ENCODE results near the gene SLC9A9. TPM values are rescaled to one million over a fixed set of nuclear protein-coding genes. Genes with fewer than 3 reads are reported as not detected.

Gene SLC9A9
- total RNA-seq, 1 donor from 2014 or later = 1.2 TPM

DNA sequence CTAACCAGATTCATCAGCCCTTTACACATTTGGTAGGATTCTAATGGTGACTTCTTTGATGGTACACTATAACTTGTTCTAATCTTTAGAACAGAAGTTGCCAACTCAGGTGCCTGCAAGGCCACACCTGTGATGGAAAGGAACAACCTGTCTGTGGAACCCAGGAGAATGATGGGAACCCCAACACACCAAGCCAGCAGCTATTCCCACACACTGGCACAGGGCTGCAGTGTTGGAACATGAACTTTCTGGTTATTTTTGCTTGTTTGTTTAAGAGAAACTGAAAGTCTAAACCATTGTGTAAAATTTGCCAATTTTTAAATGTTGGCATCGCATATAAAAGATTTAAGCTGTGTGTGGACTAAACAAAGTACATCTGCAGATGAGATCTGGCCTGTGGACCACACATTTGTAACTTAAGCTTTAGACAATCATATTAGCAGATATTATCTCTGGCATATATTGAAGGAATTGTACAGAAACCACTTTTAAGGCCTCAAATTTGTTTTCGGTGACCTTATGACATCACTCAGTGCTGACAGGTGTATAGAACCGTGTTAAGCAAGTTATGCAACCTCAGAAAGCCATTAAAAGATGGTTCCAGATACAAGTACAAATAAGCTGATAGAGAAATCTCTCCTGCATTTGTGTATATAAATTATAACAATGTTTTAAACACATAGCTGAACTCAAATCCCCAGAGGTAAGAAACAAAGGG is 242.9 kb downstream of the SLC9A9 start:
- DNase-seq (ENCODE audit: extremely low read depth, low read depth, low spot score) = no peak

GRCh38 chr3:143604402-143605185 is 243.7 kb downstream of the SLC9A9 start:
- DNase-seq (ENCODE audit: extremely low read depth, low read depth, low spot score) = no peak

GRCh38 chr3:143603774-143604173 is 244.5 kb downstream of the SLC9A9 start:
- no peak for DNase-seq (ENCODE audit: extremely low read depth, low read depth, low spot score)

DNA sequence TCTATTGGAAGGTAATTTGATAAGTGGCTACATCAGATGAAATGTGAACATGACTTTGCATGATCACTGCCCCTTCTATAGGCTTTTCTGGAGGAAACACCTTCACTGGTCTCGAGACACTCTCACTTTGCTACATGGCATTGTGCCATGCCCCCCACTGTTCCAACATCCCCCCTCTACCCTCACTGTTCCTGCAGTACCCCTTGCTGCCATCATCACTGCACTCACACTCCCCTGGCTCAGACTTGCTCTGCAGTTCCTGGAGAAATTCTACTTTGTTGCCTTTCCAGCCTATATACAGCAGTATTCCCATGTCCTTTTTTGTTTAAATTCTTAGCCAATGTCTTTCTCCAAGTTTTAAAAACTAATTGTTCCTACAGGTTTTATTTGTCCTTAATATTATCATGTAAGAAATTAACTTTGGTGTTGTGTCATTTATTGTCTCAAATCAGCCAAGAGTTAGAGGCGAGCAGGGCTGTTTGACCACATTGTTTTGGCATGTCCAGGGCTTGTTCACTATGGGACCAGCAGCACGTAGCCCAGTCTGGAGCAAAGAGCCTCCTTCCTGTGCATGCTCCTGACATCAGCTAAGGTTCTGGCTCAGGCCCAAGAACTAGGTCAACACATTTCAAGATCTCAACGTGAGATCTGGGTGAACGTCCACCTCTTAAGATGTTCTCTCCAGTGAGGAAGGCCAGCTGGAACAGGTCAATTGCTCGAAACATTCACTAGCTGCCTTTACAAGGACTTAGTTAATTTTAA is 246.4 kb downstream of the SLC9A9 start:
- DNase-seq (ENCODE audit: extremely low read depth, low read depth, low spot score) = no peak

DNA sequence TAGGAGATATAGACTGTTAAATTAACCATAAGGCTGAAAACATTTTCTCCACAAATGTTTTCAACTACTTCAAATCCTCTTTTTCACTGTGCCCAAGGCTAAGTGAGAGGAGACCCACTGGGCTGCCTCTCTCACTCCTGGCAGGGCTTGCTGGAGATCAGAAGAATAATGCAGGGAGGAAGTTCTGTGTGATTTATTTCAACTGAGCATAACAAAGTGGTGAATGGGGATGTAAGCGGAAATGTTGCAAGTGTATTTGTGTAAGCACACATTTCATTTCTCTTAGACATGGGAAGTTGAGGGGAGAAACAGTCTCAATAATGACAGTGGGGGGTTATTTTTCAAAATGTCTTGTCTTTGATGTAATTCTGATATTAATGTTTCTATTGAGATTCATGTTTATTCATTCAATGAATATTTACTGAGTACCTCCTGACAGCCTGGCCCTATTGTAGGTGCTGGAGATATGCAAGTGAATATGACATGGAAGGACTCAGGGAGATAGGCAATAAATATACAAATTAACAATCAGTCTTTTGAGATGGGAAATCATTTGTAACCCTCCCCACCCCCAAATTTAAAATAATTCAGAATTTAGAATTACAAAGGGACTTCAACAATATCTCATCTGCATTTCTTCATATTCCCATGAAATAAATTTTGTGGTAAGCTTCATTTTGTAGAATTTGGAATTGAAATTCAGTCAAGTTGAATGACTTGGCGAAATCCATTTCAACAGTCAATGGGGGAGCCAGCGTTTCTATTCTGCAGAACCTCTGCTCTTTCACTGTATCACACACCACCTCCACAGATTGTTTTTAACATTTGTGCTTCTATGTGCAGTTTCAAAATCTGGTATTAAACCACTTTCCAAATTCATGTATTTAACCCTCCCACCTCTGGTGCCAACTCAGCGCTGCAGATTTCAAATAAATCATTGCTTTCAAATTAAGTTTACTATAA is 247.2 kb downstream of the SLC9A9 start:
- peak; percentile 63 for DNase-seq (ENCODE audit: extremely low read depth, low read depth, low spot score)

DNA sequence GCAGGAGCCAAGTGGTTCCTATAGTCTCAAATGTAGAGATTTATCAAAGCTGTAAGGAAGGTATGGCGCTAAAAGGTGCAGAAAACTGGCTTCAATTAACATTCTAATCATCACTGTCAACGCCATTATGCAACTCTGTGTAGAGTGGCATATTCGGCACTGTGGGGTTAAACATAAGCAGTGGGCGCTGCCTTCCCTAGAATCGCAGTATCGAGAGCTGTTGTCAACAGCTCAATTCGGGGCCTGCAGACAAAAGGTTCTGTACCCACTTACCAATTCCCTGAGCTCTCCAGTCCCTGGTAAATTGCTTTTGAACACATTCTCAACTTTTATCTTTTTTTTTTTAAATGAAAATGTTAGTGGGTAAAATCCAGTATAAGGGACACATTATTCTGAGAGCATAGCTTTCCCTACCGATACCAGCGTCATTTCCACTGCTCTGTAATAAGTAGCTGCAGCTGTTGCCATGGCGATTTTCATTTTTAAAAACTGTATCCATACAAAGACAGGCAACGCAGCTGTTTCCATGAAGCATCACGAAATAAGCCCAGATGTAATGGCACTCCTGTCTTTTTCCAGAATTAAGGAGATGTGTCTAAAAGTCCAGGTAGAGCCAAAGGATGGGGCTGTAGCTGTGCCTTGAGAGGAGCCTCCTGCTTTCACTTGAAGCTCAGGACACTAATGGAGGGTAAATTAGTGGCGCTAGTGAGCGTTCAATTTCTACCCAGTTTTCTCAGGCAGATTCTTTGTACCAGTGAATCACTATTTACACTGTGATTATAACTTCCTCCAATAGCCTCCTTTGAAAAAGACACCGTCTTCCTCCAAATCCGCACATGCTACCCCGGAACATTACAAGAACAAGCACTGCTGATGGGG is 250.3 kb downstream of the SLC9A9 start:
- no peak for DNase-seq (ENCODE audit: extremely low read depth, low read depth, low spot score)

DNA sequence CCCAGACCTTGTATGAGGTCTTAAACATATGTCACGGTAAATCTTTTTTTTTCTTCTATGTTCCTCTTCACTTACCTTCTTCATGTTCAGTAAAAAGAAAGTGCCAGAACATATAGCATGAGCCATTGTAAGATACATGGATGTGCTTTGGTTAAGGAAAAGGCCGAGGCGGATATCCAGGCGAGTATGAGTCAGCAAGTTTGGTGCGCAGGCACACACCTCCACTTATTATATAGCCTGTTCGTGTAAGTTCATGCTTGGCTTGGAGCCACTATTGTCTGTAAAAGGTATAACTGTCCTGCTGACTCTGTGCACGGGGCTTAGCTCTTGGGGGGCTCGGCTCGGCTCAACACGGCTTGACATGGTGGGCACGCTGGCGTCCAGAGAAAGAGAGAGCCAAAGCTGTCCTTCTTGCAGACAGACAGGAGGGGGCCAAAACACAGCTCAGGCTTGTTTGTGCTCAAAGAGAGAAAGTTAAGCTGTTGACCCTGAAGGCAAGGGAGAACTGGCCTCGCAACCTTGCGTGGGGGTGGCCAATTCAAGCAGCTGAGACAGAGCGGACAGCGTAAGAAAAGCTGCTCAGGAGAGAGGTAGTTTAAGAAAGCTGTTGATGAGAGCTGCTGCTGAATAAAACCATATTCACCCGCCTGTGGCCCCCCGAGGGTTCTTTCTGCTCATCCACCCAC is 251.2 kb downstream of the SLC9A9 start:
- no peak for DNase-seq (ENCODE audit: extremely low read depth, low read depth, low spot score)

DNA sequence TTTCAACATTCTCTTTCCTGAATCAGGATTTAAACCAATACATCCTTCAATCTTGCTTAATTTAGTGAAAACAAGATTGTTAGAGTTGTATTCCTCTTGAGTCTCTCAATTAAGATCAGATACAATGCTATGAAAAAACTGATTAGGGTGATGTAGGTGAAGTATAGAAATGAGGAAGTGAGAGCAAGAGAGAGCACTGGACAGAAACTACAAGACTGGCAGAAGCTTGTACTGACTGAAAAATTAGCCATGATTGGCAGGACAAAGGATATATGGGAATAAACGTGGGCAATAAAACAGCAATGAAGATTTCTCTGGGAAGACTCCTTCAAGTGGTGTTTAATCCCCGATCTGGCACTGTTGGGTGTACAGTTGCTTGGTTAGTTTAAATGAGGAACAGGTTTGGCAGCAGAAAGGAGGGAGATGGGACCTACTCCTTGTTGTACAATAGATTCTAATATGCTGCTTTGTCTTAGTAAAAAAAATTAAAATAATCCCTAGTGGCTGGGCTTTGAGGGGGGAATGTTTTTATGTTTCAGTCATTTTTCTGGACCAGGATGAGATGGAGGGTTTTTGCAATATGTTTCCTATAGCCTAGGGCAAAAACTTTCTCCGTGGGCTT is 252.7 kb downstream of the SLC9A9 start:
- no peak for DNase-seq (ENCODE audit: extremely low read depth, low read depth, low spot score)

GRCh38 chr3:143594206-143594605 is 254.1 kb downstream of the SLC9A9 start:
- DNase-seq (ENCODE audit: extremely low read depth, low read depth, low spot score) = no peak

GRCh38 chr3:143590660-143591059 is 257.6 kb downstream of the SLC9A9 start:
- no peak for DNase-seq (ENCODE audit: extremely low read depth, low read depth, low spot score)

DNA sequence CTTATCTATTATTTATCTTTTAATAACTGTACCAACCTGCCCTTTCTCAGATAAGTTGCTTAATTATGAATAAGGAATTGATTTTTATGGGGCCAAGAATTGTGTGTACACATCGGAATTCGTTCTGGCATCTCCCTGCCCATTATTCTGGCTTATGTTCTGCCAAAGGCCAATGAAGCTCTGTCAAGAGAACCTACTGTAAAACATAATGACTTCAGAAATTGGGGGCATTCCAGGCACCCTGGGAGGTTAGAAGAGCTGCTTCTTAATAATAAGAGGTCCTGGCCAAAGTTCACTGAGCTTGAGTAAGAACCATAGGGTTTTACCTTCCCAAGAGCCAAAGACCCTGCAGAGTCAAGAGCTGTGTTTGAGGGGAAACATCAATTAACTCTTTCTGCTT is 261.7 kb downstream of the SLC9A9 start:
- DNase-seq (ENCODE audit: extremely low read depth, low read depth, low spot score) = no peak

DNA sequence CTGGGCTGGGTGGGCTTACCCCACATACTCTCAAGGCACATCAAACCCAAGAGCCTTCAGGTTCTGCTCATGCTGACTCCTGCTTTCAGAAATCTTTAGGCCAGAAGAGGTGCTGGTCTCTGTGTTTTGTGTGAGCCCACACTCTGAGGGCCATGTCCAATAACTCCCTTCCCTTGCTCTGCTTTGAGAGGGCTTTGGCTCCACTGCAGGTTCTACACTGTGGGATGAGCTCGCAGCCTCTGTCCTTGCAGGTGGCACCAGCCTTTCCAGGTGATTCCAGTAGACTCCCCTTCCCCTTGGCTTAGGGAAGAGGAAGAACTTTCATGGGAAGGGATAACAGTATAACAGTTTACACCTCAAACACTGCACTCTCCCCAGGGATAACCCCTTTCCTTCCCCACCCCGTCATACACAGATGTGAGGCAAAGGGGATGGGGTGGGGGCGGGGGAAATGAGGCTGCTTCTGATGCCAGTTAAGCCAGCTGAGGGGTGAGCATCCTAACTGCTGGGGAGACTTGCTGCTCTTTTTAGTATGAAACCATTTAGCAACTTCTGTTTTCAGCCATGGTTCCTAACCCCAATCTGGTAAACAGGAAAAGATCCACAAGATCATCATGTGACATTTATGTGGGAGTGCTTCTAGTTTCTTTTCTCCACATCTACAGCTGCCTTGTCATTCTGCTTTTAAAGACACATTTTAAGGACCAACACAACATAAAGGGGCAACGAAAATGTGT is 262.4 kb downstream of the SLC9A9 start:
- DNase-seq (ENCODE audit: extremely low read depth, low read depth, low spot score) = no peak

- no peak for DNase-seq (ENCODE audit: extremely low read depth, low read depth, low spot score)
Measured at GRCh38 chr3:143584474-143584873, 263.8 kb downstream of the SLC9A9 start.

GRCh38 chr3:143581972-143582722 is 266.1 kb downstream of the SLC9A9 start:
- no peak for DNase-seq (ENCODE audit: extremely low read depth, low read depth, low spot score)

GRCh38 chr3:143578810-143579435 is 269.3 kb downstream of the SLC9A9 start:
- DNase-seq (ENCODE audit: extremely low read depth, low read depth, low spot score) = no peak

- DNase-seq (ENCODE audit: extremely low read depth, low read depth, low spot score) = no peak
Measured at GRCh38 chr3:143576568-143577270, 271.5 kb downstream of the SLC9A9 start.

All from glomerular endothelial cell (primary cell).